Progenitor cell of endocrine pancreas (in vitro differentiated cells): ENCODE results near the gene CLSTN2. TPM values are rescaled to one million over a fixed set of nuclear protein-coding genes. Genes with fewer than 3 reads are reported as not detected.

Experiments used
- DNase-seq: peaks from one replicate; pipeline ENCODE4 v3.0.0; 2021; ENCODE audit warnings: low spot score; ENCODE audit not compliant: unreplicated experiment
- H3K27ac Mint-ChIP-seq: 2 replicates; pipeline ENCODE4 v1.8.0; 2021; ENCODE audit warnings: mild to moderate bottlenecking, moderate library complexity, mixed read lengths
- H3K27me3 Mint-ChIP-seq: 2 replicates; pipeline ENCODE4 v1.8.0; 2021; ENCODE audit warnings: mixed read lengths
- H3K36me3 Mint-ChIP-seq: 2 replicates; pipeline ENCODE4 v1.8.0; 2022; ENCODE audit warnings: mixed read lengths; ENCODE audit not compliant: insufficient read depth
- H3K4me1 Mint-ChIP-seq: 2 replicates; pipeline ENCODE4 v1.8.0; 2021; ENCODE audit warnings: low read depth, mixed read lengths
- H3K4me3 Mint-ChIP-seq: 2 replicates; pipeline ENCODE4 v1.8.0; 2021; ENCODE audit warnings: low read depth, mild to moderate bottlenecking, moderate library complexity, mixed read lengths
- H3K9me3 Mint-ChIP-seq: 2 replicates; pipeline ENCODE4 v1.8.0; 2021; ENCODE audit warnings: low read depth, mixed read lengths
- total RNA-seq: library from RNA; stranded (reverse); gene quantifications from 2 replicates; pipeline ENCODE4 v1.2.1, GENCODE V29; 2021
- TF ChIP-seq, protein P1 (sequence below): fragments of 200-600 bp; sonication (generic); IDR thresholded peaks from one replicate; pipeline ENCODE4 v1.5.0; 2021; ENCODE audit warnings: antibody characterized with exemption, mild to moderate bottlenecking; ENCODE audit not compliant: unreplicated experiment

CLSTN2 gene
- total RNA-seq, 1 donor from 2014 or later, result 2.8 TPM

- Mint-ChIP-seq H3K9me3 (no peaks in the 10 kb centered on the region), H3K27ac (no peak overlapping the region), H3K4me1 (no peaks in the 10 kb centered on the region), H3K27me3 (peaks cover 7% of the 10 kb centered on the region), H3K4me3 (no peak overlapping the region), H3K36me3 (no peaks in the 10 kb centered on the region)
- TF ChIP-seq, protein P1, sequence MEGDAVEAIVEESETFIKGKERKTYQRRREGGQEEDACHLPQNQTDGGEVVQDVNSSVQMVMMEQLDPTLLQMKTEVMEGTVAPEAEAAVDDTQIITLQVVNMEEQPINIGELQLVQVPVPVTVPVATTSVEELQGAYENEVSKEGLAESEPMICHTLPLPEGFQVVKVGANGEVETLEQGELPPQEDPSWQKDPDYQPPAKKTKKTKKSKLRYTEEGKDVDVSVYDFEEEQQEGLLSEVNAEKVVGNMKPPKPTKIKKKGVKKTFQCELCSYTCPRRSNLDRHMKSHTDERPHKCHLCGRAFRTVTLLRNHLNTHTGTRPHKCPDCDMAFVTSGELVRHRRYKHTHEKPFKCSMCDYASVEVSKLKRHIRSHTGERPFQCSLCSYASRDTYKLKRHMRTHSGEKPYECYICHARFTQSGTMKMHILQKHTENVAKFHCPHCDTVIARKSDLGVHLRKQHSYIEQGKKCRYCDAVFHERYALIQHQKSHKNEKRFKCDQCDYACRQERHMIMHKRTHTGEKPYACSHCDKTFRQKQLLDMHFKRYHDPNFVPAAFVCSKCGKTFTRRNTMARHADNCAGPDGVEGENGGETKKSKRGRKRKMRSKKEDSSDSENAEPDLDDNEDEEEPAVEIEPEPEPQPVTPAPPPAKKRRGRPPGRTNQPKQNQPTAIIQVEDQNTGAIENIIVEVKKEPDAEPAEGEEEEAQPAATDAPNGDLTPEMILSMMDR, result no peak
- no peak for DNase-seq
Measured at GRCh38 chr3:140552403-140552802, 617.4 kb downstream of the CLSTN2 start.

GRCh38 chr3:140552898-140553297, 617.9 kb downstream of the CLSTN2 start:
- DNase-seq, result no peak
- Mint-ChIP-seq H3K4me3 (no peak overlapping the region), H3K36me3 (no peaks in the 10 kb centered on the region), H3K9me3 (no peaks in the 10 kb centered on the region), H3K27ac (no peak overlapping the region), H3K4me1 (peaks cover under 1% of the 10 kb centered on the region), H3K27me3 (peaks cover 7% of the 10 kb centered on the region)
- TF ChIP-seq, protein P1, result no peak

- H3K4me3 Mint-ChIP-seq, result no peak overlapping the region
- TF ChIP-seq, protein P1, result no peak
- peaks cover 2% of the 10 kb centered on the region for H3K4me1 Mint-ChIP-seq
- H3K9me3 Mint-ChIP-seq, result no peaks in the 10 kb centered on the region
- H3K36me3 Mint-ChIP-seq, result no peaks in the 10 kb centered on the region
- H3K27ac Mint-ChIP-seq, result no peak overlapping the region
- no peak for DNase-seq
- peaks cover 5% of the 10 kb centered on the region for H3K27me3 Mint-ChIP-seq
Measured at GRCh38 chr3:140553591-140553990, 618.6 kb downstream of the CLSTN2 start.

- Mint-ChIP-seq H3K4me3 (no peak overlapping the region), H3K4me1 (peaks cover 2% of the 10 kb centered on the region), H3K36me3 (no peaks in the 10 kb centered on the region), H3K9me3 (no peaks in the 10 kb centered on the region), H3K27me3 (peaks cover 5% of the 10 kb centered on the region), H3K27ac (no peak overlapping the region)
- TF ChIP-seq, protein P1, result no peak
- DNase-seq, result no peak
Measured at GRCh38 chr3:140555666-140556065, 620.7 kb downstream of the CLSTN2 start.

GRCh38 chr3:140557476-140557875, 622.5 kb downstream of the CLSTN2 start:
- H3K27me3 Mint-ChIP-seq, result peaks cover 5% of the 10 kb centered on the region
- H3K27ac Mint-ChIP-seq, result no peak overlapping the region
- TF ChIP-seq, protein P1, result no peak
- H3K4me3 Mint-ChIP-seq, result no peak overlapping the region
- H3K36me3 Mint-ChIP-seq, result no peaks in the 10 kb centered on the region
- DNase-seq, result no peak
- H3K9me3 Mint-ChIP-seq, result no peaks in the 10 kb centered on the region
- peaks cover 2% of the 10 kb centered on the region for H3K4me1 Mint-ChIP-seq
